GM12891 (cell line): Measurements from ENCODE around the gene TRIO.

Experiments
- POLR2A ChIP-seq: IDR thresholded peaks from 2 replicates; pipeline ENCODE4 v1.6.1; 2011; ENCODE audit warnings: low read depth, low read length, control low read depth
- POLR2AphosphoS5 ChIP-seq: IDR thresholded peaks from 2 replicates; pipeline ENCODE4 v1.6.1; 2011; ENCODE audit warnings: low read depth, low read length, control low read depth
- POU2F2 ChIP-seq: IDR thresholded peaks from 2 replicates; pipeline ENCODE4 v1.6.1; 2011; ENCODE audit warnings: low read depth, mild to moderate bottlenecking, control low read depth, low read length, moderate library complexity
- SPI1 ChIP-seq: IDR thresholded peaks from 2 replicates; pipeline ENCODE4 v1.6.1; 2011; ENCODE audit warnings: low read depth, low read length, control low read depth
- TAF1 ChIP-seq: IDR thresholded peaks from 2 replicates; pipeline ENCODE4 v1.6.1; 2011; ENCODE audit warnings: low read depth, low read length, control low read depth

DNA sequence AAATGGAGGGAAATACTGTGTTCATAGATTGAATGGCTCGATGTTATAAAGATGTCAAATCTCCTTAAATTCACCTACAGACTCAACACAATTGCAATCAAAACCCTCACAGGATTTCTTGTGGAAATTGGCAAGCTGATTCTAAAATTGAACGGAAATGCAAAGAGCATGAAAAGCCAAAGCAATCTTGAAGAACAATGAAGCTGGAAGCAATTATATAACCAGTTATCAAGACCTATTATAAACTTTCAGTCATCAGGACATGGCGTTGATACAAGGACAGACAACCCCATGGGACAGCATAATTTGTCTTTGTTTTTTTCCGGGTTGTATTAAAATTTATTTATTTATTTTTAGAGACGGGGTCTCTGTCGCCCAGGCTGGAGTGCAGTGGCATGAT, 385.0 kb downstream of the TRIO start:
- TF ChIP-seq POLR2A = no peak
- no peak for TF ChIP-seq POU2F2
- no peak for TF ChIP-seq TAF1
- no peak for TF ChIP-seq POLR2AphosphoS5
- no peak for TF ChIP-seq SPI1
